Hematopoietic multipotent progenitor cell treated with erythropoietin and hydrocortisone succinate and interleukin-3 and kit ligand, for 15 days (in vitro differentiated cells): ENCODE data around the gene XPC.
"Not testable (repeated sequence)": the region's sequence is repeated elsewhere in the genome, so short reads cannot be mapped to it uniquely, and the experiment has no call there.

ENCODE experiments used
- DNase-seq: peaks from one replicate; pipeline ENCODE4 v3.0.0-alpha.2; 2015; ENCODE audit warnings: low spot score

The XPC gene

GRCh38 chr3:14178247-14179113, at the start of gene XPC, which contains the start of gene LSM3:
TSS of gene XPC (minus strand) at chr3:14178601. CDS start at chr3:14178568, 33 bp downstream.
TSS of gene LSM3 (plus strand) at chr3:14178817. CDS start at chr3:14178861, 44 bp downstream.
- DNase-seq: peak; percentile 99

GRCh38 chr3:14227856-14228255, 49.5 kb upstream of the XPC start:
- DNase-seq: no peak

- DNase-seq: not testable (repeated sequence)
Observed at GRCh38 chr3:14226351-14226750, 48.0 kb upstream of the XPC start.

- DNase-seq: no peak
Observed at GRCh38 chr3:14225421-14225820, 47.0 kb upstream of the XPC start.

GRCh38 chr3:14224895-14225294, 46.5 kb upstream of the XPC start:
- DNase-seq: no peak

- no peak for DNase-seq
Observed at GRCh38 chr3:14223595-14223994, 45.2 kb upstream of the XPC start.

GRCh38 chr3:14222900-14223594, 44.6 kb upstream of the XPC start:
- no peak for DNase-seq

GRCh38 chr3:14222457-14222856, 44.1 kb upstream of the XPC start:
- DNase-seq: no peak

- DNase-seq: no peak
Observed at GRCh38 chr3:14221902-14222301, 43.5 kb upstream of the XPC start.

GRCh38 chr3:14220933-14221332, 42.5 kb upstream of the XPC start:
- no peak for DNase-seq

- no peak for DNase-seq
Observed at GRCh38 chr3:14218355-14218754, 40.0 kb upstream of the XPC start.

GRCh38 chr3:14216257-14217048, 38.1 kb upstream of the XPC start:
- DNase-seq: no peak

- DNase-seq: no peak
Observed at GRCh38 chr3:14214764-14215163, 36.4 kb upstream of the XPC start.

- no peak for DNase-seq
Observed at GRCh38 chr3:14213066-14213774, 34.8 kb upstream of the XPC start.

GRCh38 chr3:14212032-14212431, 33.6 kb upstream of the XPC start:
- no peak for DNase-seq

GRCh38 chr3:14211621-14212020, 33.2 kb upstream of the XPC start:
- DNase-seq: no peak

- no peak for DNase-seq
Observed at GRCh38 chr3:14210843-14211594, 32.6 kb upstream of the XPC start.

- no peak for DNase-seq
Observed at GRCh38 chr3:14210290-14210688, 31.9 kb upstream of the XPC start.

GRCh38 chr3:14209581-14210289, 31.3 kb upstream of the XPC start:
- DNase-seq: no peak

- DNase-seq: no peak
Observed at GRCh38 chr3:14208977-14209394, 30.6 kb upstream of the XPC start.
